Adrenal gland (tissue), 12 donors: ENCODE measurements around the gene DCP2. TPM values are rescaled to one million over a fixed set of nuclear protein-coding genes. Genes with fewer than 3 reads are reported as not detected.

Experiments
- DNase-seq, 7 donors: peaks; one replicate each; pipeline ENCODE4 v3.0.0-alpha.2; 2019 to 2020
- H3K27ac ChIP-seq, 5 donors: fragments of 200-600 bp; sonication (generic) in 4 of 5; 1 replicate in 3 of 5; 2 replicates in 2 of 5; pipeline versions ENCODE4 v1.5.1 to v1.8.0; 2016 to 2020; ENCODE audit warnings: mild to moderate bottlenecking in 1 of 5
- H3K27me3 ChIP-seq: fragments of 200-600 bp; 2 replicates; pipeline ENCODE4 v1.8.0; 2021
- H3K36me3 ChIP-seq, 2 donors: fragments of 200-600 bp; replicated peaks in 1 of 2; 1 replicate in 1 of 2; 2 replicates in 1 of 2; pipeline versions ENCODE4 v1.5.1 to v1.8.0; 2018 to 2022
- H3K4me1 ChIP-seq, 2 donors: fragments of 200-600 bp; replicated peaks in 1 of 2; 1 replicate in 1 of 2; 2 replicates in 1 of 2; pipeline versions ENCODE4 v1.5.1 to v1.8.0; 2018 to 2021
- H3K4me3 ChIP-seq, 4 donors: fragments of 200-600 bp; sonication (generic) in 3 of 4; one replicate each; pipeline ENCODE4 v1.5.1; 2016 to 2018
- H3K9me3 ChIP-seq, 3 donors: fragments of 200-600 bp; sonication (generic) in 1 of 3; replicated peaks in 1 of 3; 1 replicate in 2 of 3; 2 replicates in 1 of 3; pipeline versions ENCODE4 v1.5.1 to v1.8.0; 2016 to 2021
- CTCF ChIP-seq, 6 experiments: fragments of 450-650 bp in 4 of 6; fragments of 200-600 bp in 2 of 6; sonication (generic) in 1 of 6; IDR thresholded peaks; 1 replicate in 5 of 6; 2 replicates in 1 of 6; pipeline versions ENCODE4 v1.5.1 to v1.8.0; 2016 to 2021; ENCODE audit warnings: antibody characterized with exemption in 6 of 6, mild to moderate bottlenecking in 2 of 6, moderate library complexity in 1 of 6
- POLR2A ChIP-seq, 2 donors: fragments of 450-650 bp; IDR thresholded peaks; one replicate each; pipeline ENCODE4 v1.6.1; 2017; ENCODE audit warnings: antibody characterized with exemption in 2 of 2, mild to moderate bottlenecking in 2 of 2, moderate library complexity in 1 of 2
- WGBS, 4 donors: extraction: QIAGEN DNeasy Blood & Tissue Kit in 2 of 4; methylation state at CpG; one replicate each; pipeline versions ENCODE4 v1.1.5 to v1.1.7; 2013 to 2017; 5-methylcytosine and 5-hydroxymethylcytosine counted together
- intact Hi-C, 2 donors: fragments of 100-400 bp; cut with DNase I; formaldehyde crosslinking; loops; one replicate each; pipeline versions ENCODE4 v1.14.1 to v1.15.0; 2022 to 2023
- polyA plus RNA-seq, 3 donors: library from polyadenylated mRNA; stranded (reverse); fragments of 200-250 nt in 2 of 3; fragments of 350-450 nt in 1 of 3; fragmentation: Illumina TruSeq in 1 of 3; extraction: RNeasy Lipid Tissue Mini Kit (QIAGEN cat#74804) in 1 of 3; gene quantifications; one replicate each; pipeline ENCODE4 v1.2.3, GENCODE V29; 2013 to 2014
- total RNA-seq, 9 donors: library from RNA; depleted of rRNA in 4 of 9; stranded (reverse); fragments of >200 nt in 4 of 9; fragments of 120-200 nt in 1 of 9; fragmentation: NEBNext Ultra II Directional in 1 of 9; extraction: Animal tissue kit (Norgen Biotek cat#: 25700) in 1 of 9; gene quantifications; one replicate each; pipeline versions ENCODE4 v1.1.0 to v1.2.4, GENCODE V29; 2013 to 2023
- donor health status: healthy with polysubstance abuse.
- donor health status: Bipolar disorder and iron deficiency.
- donor health status: DM: yes; HTN: yes; CAD: no.
- donor health status: DM: no; HTN: no; CAD: no.
- donor health status: DM: no; HTN: no; CAD: no.
- donor health status: DM: yes; HTN: yes; CAD: no.

Gene DCP2
- total and polyA plus RNA-seq, 12 donors: 7.0 to 66.4 (median 39.6) TPM

GRCh38 chr5:113036826-113037225 is 60.2 kb downstream of the DCP2 start:
- Histone ChIP-seq H3K4me3 (no peak overlapping the region), H3K4me1 (peaks cover 0 to 6% of the 10 kb centered on the region in 2 donors), H3K27ac (no peak overlapping the region), H3K9me3 (no peaks in the 10 kb centered on the region), H3K27me3 (no peaks in the 10 kb centered on the region), H3K36me3 (no peaks in the 10 kb centered on the region)
- no peak for DNase-seq
- intact Hi-C loops: no loop called here
- TF ChIP-seq CTCF (IDR thresholded peaks at IDR 0.05) (no peak), POLR2A (IDR thresholded peaks at IDR 0.05) (no peak)
- 97 to 100% (median 99%) methylated on average over 1 of the region's 1 CpG for WGBS, 4 donors

- H3K9me3 ChIP-seq: no peaks in the 10 kb centered on the region
- TF ChIP-seq POLR2A (IDR thresholded peaks at IDR 0.05): no peak
- TF ChIP-seq CTCF (IDR thresholded peaks at IDR 0.05): no peak
- intact Hi-C loops: no loop called here
- no peak for DNase-seq
- H3K27me3 ChIP-seq: no peaks in the 10 kb centered on the region
- no peak overlapping the region for H3K4me3 ChIP-seq
- 90 to 100% (median 98%) methylated on average over 1 of the region's 1 CpG for WGBS, 4 donors
- H3K36me3 ChIP-seq: no peaks in the 10 kb centered on the region
- H3K27ac ChIP-seq: no peak overlapping the region
- no peaks in the 10 kb centered on the region for H3K4me1 ChIP-seq
Observed at GRCh38 chr5:113038136-113038535, 61.5 kb downstream of the DCP2 start.

GRCh38 chr5:113038714-113039113 is 62.1 kb downstream of the DCP2 start:
- 50 to 95% (median 65%) methylated on average over 7 to 9 of the region's 9 CpGs for WGBS, 4 donors
- Histone ChIP-seq H3K27me3 (no peaks in the 10 kb centered on the region), H3K4me1 (no peaks in the 10 kb centered on the region), H3K9me3 (no peaks in the 10 kb centered on the region), H3K36me3 (no peaks in the 10 kb centered on the region), H3K4me3 (no peak overlapping the region), H3K27ac (no peak overlapping the region)
- TF ChIP-seq POLR2A (IDR thresholded peaks at IDR 0.05) (no peak), CTCF (IDR thresholded peaks at IDR 0.05) (no peak)
- DNase-seq: peak in 4 of 7 donors; percentile 29 to 38 (median 37)
- intact Hi-C loops: no loop called here

- no peak for DNase-seq
- H3K27ac ChIP-seq: no peak overlapping the region
- TF ChIP-seq POLR2A (IDR thresholded peaks at IDR 0.05) (no peak), CTCF (IDR thresholded peaks at IDR 0.05) (no peak)
- no peak overlapping the region for H3K4me3 ChIP-seq
- H3K36me3 ChIP-seq: no peaks in the 10 kb centered on the region
- H3K9me3 ChIP-seq: no peaks in the 10 kb centered on the region
- WGBS, 4 donors: 82 to 98% (median 84%) methylated on average over 9 to 14 of the region's 14 CpGs
- H3K27me3 ChIP-seq: no peaks in the 10 kb centered on the region
- no peaks in the 10 kb centered on the region for H3K4me1 ChIP-seq
- intact Hi-C loops: no loop called here
Observed at GRCh38 chr5:113039229-113039933, 62.8 kb downstream of the DCP2 start.
